SH-SY5Y (cell line): Measurements from ENCODE around the gene SLAMF7.

Source experiments
- GATA2 ChIP-seq: IDR thresholded peaks from 2 replicates; pipeline ENCODE4 v1.6.1; 2011; ENCODE audit warnings: mild to moderate bottlenecking, low read depth, low read length
- GATA3 ChIP-seq: IDR thresholded peaks from 2 replicates; pipeline ENCODE4 v1.6.1; 2011; ENCODE audit warnings: low read depth, mild to moderate bottlenecking, low read length, moderate library complexity

DNA sequence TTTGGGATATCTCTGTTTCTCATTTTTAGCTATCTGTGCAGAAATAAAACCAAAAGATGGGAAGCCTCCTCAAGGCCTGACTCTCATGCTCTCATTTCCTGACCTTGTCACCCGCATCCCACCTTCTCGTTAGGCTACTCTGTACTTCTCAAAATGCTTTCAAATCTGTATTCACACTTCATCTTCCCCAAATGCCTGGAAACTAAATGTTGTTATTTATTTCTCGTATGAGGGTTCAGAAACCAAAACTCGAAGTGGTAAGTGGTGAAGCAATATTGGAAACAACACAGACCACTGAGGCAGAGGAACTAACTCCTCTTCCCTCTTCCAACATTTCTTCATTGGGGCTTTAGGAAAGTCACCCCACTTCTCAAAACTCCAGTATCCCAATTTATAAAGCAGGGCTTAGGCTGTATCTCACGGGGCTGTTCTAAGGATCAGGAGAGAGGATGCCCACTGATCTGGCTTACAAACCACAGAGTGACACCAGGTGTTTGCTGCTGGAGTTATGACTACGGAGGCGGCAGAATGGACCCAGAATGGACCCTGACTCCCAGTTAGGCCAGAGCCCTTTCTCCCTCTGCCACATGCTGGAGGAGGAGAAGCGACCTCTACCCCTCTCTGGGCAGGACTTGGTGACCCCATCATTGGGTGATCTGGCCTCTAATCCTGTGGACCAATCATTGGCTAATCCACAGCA lies 3.5 kb downstream of the SLAMF7 start:
- TF ChIP-seq GATA2 (no peak), GATA3 (no peak)
